GM21515 (cell line): ENCODE measurements around the gene PYGO1.
"Not testable (repeated sequence)": the region's sequence is repeated elsewhere in the genome, so short reads cannot be mapped to it uniquely, and the experiment has no call there.

ENCODE experiments used
- ATAC-seq: cut with Tn5 transposase; IDR thresholded peaks from one replicate; pipeline ENCODE4 v1.9.1; 2021; ENCODE audit not compliant: unreplicated experiment

PYGO1 gene, protein sequence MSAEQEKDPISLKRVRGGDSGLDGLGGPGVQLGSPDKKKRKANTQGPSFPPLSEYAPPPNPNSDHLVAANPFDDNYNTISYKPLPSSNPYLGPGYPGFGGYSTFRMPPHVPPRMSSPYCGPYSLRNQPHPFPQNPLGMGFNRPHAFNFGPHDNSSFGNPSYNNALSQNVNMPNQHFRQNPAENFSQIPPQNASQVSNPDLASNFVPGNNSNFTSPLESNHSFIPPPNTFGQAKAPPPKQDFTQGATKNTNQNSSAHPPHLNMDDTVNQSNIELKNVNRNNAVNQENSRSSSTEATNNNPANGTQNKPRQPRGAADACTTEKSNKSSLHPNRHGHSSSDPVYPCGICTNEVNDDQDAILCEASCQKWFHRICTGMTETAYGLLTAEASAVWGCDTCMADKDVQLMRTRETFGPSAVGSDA

DNA sequence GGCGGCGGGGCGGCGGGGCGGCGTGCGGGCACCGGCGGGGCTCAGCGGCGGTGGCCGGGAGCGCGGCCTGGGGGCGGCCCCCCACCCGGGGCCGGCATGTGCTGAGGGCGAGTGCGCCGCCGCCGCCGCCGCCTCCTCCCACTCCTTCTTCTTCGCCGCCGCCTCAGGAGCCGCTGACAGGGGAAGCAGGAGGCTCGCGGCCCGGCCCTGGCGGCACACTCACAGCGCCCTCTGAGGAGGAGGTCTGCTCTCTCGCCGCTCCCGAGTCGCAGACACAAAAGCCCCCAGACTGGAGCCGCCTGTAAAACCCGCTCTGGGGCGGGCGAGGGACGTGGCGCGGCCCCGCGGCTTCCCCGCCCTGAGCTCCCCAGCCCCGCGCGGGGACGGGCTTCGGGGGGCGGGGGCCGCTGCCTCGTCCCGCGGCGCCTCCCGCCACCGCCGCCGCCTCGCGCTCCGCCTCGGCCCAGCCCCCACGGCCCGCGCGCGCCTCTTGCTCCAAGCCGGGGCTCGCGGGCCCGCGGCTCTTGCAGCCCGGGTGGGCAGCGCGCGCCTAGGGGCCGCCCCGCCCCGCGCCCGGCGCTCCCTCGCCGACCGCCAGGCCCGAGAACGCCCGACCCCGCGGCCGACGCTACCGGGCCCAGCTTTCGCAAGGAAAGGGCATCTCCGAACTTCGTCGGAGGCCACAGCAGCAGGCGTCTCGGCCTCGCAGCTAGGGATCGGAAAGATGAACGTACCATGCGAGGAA is at the start of gene PYGO1:
Gene PYGO1 (minus strand): TSS at position 276 of the 745 bp plus-strand sequence. CDS start 462 bp downstream, outside the sequence.
- peak; percentile 67 for ATAC-seq

DNA sequence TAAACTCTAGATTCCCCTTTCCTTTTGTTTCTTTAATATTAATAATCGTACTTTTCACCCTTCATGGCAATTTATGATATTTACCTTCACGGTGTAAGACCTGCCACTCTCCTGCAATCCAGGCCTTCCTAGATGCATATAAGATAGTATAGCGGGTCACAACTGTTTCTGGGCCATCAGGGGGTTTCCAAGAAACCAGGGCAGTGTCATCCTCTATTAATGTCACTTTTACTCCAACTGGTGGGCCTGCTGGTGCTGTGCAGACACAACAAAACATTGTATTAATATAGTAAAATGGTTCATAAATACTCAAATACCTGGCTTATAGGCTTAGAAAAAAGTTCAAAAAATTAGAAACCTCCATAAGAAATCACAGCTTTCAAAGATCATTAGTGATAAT is 48.9 kb upstream of the PYGO1 start:
- no peak for ATAC-seq

DNA sequence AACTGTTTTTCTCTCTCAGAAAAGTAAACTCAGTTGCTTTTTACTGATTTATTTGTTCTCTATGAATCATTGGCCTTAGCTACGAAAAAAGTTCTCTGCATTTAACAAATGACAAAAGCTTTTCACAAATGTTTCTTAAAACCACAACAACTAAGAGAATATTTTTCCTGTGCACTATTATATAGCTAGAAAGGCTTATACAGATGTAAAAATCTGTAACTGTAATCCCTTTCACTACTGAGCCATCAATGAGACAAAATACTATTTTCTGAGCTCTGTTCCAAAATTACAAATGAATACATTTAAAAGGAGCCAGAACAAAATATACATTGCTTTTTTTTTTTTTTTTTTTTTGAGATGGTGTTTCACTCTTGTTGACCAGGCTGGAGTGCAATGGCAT is 45.6 kb upstream of the PYGO1 start:
- no peak for ATAC-seq

DNA sequence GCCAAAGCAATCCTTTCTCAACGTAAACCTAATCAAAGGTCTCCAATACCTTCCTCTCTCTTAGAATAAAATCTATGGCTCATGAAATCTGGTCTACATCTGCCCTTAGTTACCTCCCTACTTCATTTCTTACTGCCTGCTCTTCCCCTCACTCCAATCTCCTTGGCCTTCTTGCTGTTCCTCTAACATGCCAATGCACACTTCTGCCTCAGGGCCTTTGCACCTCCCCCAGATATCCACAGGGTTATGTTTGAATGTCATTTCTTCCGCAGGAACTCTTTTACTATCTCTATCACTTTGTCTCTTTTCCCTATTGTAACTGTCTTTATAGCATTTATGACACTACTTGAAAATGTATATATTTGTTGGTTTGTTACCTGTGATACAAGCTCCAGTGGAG is 44.3 kb upstream of the PYGO1 start:
- no peak for ATAC-seq

DNA sequence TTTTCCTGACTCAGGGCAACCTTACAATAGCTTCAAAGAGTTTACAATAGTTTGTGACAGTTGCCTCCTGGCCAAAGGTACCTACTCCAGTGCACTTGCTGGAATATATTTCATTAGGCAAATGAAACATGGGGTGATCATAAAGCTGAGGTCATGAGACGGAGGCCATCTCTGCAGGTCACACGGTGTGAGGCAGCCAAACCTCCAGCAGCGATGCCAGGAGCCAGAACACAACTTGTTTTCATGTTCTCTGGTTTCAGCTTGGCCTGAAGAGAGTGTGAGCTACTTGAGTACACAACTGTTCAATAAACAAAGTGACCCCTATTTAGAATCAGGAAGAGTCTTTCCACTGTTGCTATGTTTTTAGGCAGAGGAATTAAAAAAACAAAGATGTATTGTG is 42.7 kb upstream of the PYGO1 start:
- no peak for ATAC-seq

DNA sequence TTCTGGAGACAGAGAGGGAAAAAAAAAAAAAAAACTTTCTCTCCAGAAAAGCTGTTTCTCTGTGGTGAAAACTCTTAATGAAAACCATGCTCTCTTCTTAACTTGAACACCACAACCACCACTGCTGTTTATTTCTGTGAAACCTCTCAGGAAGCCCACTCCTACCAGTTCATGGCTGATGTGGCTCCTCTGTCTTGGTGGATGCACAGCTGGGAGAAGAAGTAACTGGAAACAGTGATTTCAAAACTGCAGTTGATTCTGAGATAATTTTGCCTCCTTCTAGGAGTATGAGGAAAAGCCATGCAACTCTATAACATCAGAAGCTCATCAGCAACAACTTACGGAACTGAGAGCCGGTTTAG is 40.2 kb upstream of the PYGO1 start:
- no peak for ATAC-seq

DNA sequence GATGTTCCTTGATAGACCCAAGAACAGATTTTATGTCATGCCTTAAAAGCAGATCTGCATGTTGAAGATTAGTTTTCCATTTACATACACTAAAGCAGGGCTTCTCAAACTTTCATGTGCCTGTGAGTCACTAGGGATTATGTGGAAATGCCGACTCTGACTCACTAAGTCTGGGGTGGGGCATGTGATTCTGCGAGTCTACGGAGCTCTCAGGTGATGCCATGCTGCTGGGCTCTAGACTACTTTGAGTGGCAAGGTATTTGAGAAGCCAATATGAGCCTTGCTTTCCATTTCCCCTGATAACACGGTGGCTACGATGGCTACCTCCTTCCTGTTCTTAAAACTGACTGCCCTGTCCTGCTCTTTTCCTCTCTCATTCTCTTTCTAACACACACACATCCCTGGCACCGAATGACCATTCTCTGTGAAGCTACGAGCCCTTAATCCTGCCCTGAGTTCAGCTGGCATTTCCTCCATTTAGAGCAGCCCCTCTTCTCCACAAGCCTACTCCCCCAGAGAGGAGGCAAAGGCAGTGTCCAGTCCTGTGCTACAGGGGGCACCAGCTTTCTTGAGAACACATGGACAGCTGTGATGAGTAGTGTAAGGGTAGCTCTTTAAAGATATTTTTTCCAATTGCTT is 39.7 kb upstream of the PYGO1 start:
- ATAC-seq, result no peak

DNA sequence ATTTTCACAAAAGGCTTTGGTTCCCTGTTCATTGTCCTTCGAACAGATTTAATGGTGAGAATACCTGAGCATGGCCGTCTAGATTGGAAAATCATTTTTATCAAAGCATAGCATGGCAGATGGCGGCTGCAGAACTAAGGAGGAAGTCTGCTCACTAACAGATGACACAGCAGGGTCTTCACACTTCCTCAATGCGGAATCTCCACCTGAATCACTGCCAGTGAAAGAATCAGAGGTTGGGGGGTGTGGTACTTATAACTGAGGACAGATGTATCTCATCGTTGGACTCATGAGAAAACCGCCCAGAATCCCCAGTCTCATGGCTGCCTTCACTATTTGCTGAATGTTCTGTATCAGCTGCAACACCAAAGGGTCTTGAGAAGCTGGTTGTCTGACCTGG is 31.6 kb upstream of the PYGO1 start:
- no peak for ATAC-seq

DNA sequence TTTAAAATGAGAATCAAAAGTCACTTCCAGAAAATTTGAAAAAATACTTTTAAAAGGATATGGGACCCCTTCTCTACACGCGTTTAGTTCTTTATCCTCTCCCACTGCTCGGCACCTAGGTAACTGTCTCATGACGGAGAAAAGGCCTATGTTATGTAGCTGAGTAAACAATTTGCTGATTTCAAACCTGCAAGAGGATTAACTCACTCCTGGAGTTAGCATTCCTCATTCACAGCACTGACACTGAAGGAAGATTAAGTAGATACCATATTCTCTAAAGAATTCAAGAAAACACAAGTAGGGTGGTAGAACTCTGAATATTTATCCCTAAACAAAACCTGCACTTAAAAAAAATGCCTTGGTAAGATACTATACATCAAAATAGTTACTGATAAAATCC is 30.2 kb upstream of the PYGO1 start:
- no peak for ATAC-seq

DNA sequence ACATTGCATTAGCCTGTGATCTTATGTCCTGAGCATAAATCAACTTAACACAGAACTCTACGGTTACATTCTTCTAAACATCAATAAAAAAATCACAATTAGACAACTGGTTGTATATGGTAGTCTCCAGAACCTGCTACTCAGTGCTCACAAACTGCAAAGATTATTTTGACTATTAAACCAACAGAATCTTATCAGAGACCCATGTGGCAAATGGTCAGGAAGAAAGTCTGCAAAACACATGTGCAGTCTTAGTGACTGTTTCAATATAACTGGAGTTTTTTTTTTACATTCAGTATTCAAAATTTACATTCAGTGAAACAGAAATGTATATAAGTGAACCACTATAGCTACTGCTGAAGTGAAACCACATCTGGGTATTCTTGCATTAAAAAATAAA is 27.3 kb upstream of the PYGO1 start:
- no peak for ATAC-seq

DNA sequence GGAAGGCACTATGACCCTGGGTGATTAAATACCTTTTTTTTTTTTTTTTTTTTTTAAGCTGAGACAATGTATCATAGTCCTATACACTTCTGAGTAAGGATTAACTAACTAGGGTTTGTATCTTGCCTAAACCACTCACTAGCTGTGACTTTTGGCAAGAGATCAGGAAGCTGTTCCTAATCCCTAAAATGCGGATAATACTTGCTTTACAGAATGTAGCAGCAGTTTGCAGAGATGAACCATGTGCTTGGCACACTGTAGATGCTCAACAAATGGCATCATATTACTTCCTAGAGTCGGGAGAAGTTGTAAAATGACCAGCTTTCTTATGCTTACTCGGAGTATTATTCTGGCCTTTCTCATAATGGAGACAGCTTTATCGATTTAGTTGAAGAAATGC is 25.6 kb upstream of the PYGO1 start:
- ATAC-seq, result no peak

DNA sequence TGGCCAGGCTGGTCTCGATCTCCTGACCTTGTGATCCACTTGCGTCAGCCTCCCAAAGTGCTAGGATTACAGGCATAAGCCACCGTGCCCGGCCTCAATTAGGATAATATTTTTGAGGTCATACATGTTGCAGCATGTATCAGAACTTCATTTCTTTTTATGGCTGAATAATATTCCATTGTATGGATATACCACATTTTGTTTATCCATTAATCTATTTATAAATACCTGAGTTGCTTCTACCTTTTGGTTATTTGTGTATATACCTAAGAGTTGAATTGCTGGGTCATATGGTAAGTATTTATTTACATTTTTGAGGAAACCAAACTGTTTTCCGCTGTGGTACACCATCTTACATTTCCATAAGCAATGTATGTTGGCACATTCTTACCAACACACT is 18.1 kb upstream of the PYGO1 start:
- ATAC-seq, result no peak

DNA sequence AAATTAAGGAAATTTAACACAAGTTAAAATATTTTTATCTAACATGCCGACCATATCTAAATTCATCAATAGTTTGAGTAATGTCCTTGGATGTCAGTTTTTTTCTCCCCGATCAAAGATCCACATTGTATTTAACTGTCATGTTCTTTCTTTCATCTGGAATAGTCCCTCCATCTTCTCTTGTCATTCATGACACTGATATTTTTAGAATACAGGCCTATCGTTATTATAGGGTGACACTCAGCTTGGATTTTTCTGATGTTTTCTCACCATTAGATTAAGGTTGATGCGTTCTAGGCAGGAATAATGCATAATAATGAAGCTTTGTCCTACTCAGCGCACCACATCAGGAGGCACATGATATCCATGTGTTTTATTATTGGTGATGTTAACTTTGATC is 13.2 kb upstream of the PYGO1 start:
- ATAC-seq, result no peak

DNA sequence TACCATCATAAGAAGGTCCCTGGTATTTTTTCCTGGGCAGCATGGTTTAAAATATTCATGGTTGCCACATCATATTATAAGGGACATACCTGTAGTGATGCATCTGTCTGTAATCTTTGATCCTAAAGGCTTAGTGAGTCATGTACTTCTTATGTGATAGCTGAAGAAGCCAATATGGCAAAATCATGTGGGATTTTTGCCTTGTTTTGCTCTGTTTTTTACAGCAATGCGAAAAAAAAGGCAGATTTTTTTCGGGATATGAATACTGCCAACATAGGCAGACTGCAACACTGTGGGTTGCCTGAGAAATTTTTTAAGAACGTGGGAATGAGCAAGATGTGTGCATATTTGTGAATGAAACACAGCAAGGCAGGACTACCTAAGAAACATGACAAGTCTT is 11.3 kb upstream of the PYGO1 start:
- ATAC-seq, result no peak

DNA sequence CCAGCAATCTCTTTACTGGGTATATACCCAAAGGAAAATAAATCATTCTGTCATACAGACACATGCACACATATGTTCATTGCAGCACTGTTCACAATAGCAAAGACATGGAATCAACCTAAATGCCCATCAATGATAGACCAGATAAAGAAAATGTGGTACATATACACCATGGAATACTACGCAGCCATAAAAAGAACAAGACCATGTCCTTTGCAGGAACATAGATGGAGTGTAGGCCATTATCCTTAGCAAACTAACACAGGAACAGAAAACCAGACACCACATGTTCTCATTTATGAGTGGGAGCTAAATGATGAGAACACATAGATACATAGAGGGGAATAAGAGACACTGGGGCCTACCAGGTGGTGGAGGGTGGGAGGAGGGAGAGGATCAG is 4.9 kb upstream of the PYGO1 start:
- ATAC-seq, result not testable (repeated sequence)

DNA sequence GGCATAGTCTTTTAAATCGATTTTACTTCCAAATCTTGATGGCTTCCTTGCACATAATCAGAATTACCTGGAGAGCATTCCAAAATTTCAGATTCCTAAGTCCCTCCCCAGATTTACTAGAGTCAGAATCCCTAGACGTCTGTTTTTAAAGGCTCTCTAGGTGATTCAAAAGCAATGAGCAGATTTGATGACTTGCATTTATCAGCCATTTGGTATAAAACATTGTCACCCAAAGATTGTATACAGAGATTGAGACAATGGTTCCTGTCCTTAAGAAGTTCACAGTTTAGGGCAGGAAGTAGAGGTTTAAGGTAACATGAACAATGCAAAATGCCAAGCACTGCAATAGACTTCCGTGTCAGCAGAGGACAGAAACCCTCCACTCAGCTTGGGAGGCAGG is 2.6 kb upstream of the PYGO1 start:
- no peak for ATAC-seq

DNA sequence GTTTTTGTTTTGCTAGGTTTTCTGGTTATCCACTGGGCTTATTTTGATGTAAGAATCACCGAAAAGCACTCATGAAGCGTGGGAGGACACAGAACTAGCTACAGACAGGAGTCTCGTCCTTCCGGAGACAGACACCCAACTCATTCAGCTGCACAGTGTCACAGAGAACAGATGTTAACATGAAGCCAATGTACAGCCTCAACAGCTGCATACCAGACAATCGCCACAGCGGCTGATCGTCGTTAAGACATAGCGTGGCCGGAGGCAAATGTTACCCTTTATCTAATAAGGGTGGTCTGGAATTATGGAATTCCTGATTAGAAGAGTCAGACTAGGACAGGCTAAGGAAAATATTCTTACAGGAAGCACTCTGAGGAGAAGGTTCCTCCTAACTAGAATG is 1.1 kb upstream of the PYGO1 start:
- ATAC-seq, result no peak

DNA sequence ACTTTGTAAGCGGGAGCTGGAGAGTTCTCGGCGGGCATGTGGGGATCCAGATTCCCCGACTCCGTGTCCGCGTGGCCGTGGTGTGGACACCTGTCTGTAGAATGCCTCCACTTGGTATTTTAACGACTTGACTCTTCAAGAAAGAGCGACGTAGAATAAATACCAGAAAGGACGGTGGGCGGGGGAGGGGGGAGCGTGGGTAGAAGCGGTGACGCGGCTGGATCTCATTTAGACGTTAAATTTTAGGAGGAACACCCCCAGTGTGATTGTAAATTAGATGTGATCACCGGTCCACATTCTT is 620 bp upstream of the PYGO1 start:
- ATAC-seq, result no peak

DNA sequence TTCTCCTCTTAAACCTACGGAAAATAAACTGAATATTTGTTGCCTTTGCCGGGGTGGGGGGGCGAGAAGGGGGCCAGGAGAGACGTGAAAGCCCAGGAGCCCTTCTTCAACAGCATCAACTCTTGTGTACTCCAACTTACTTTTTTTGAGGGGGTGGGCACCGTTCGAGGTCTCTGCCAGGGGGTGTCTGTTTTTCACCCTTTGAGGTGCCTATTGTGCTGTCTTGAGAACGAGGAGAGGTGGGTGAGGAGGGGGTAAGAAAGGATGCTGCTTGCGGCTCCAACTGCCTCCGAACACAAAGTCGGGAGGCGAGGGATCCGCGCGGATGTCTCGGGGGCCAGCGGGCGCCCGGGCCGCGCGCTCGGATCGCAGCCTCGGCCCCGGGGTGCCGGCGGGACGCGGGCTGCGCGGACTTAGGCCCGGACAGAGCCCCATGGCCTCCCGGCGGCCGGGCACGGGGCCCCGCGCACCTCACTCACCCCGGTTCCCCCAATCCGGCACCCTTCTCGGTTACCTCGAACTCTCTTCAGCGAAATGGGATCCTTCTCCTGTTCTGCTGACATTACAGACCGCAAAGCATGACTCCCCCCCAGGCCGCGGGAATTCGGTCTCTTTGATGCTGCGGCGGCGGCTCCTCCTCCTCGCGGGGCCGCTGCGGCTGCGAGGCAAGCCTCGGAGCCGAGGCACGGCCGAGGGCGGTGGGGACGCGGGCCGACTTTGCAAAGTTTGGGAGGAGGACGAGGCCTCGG is 650 bp downstream of the PYGO1 start:
- no peak for ATAC-seq

DNA sequence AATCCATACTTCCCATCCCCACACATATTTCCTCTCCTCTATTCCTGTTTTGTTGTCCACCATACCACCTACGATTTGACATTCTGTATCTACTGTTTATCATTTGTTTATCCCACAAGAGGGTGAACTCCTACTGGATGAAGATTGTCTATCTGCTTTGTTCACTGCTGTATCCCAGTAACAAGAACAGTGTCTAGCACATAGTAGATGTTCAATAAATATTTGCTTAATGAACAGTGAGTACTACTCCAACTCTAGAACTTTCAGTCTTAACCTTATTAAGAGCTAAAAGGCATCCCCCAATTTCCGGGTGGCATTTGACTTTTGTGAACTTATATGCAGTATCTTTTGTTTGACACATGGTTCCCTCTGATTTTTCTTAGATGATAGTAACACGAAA is 1.3 kb downstream of the PYGO1 start:
- ATAC-seq, result no peak

DNA sequence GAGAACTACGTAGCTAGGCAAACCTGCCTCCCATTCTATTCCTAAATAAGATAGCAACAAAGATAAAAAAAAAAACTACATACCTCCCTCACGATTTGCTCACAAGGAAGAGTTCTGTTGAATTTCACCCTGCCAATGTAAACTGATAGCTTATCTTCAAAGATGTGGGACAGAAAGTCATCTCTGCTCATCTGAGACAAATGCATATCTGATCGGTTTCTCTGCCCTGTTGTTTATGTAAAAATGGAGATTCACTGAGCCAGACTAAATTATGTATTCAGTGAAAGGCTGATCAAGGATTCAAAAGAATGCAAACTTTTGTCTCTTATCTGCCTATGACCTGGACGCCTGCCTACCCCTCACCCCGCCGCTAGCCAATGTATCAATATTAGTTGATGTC is 11.2 kb downstream of the PYGO1 start:
- no peak for ATAC-seq

DNA sequence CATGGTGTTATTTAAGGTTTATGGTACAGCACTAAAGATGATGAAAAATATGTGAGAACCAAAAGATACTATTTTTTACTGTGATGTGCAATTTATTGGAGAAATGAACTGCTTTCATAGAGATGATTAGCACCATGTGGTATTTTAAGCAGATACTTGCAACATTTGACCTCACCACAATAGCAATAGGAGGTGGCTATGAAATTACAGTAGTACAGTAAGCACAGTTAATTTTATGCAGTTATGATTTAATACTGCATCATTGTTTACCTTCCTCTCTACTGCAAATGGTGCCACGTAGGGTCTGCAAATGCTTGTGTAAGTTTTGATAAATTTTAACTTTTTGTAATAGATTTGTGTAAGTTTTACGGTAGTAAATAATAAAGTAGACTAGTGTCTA is 14.0 kb downstream of the PYGO1 start:
- ATAC-seq, result no peak
